ENCODE results near the gene KRT7.

KRT7 gene

GRCh38 chr12:52217223-52217622, 15.8 kb upstream of the KRT7 start:
- Histone ChIP-seq H2BK15ac (ENCODE audit: low read depth, poor library complexity, severe bottlenecking) (no peak overlapping the region), H3K4ac (ENCODE audit: low read depth in 1 of 2, low read length in 2 of 2) (no peak overlapping the region), H3K27ac (ENCODE audit: low read length, poor library complexity, severe bottlenecking) (peak overlapping the region; percentile 26), H3K4me1 (ENCODE audit: control insufficient read depth, insufficient read depth, low read depth, low read length) (peaks cover 43% of the 10 kb centered on the region), H3K18ac (ENCODE audit: low read depth in 1 of 2, low read length in 2 of 2) (no peak overlapping the region), H2BK120ac (ENCODE audit: low read depth, low read length) (no peak overlapping the region), H3K36me3 (ENCODE audit: control insufficient read depth in 1 of 2, insufficient read depth in 2 of 2, low read depth in 1 of 2, low read length in 2 of 2) (no peaks in the 10 kb centered on the region), H4K8ac (ENCODE audit: low read length) (no peak overlapping the region), H3K9me3 (ENCODE audit: control insufficient read depth, low read length) (no peaks in the 10 kb centered on the region), H3K4me2 (ENCODE audit: low read length, poor library complexity, severe bottlenecking) (no peak overlapping the region), H2AK5ac (ENCODE audit: low read length, severe bottlenecking) (no peak overlapping the region), H3K79me1 (replicated peaks; ENCODE audit: low read length, poor library complexity, severe bottlenecking) (no peaks in the 10 kb centered on the region), H3K23ac (ENCODE audit: low read length in 2 of 2) (no peak overlapping the region), H4K91ac (ENCODE audit: low read length) (no peak overlapping the region), H3K9ac (ENCODE audit: low read length) (no peak overlapping the region), H2AFZ (ENCODE audit: low read depth, low read length) (no peak overlapping the region), H3K14ac (ENCODE audit: low read length in 2 of 2) (no peak overlapping the region), H3K4me3 (ENCODE audit: insufficient read depth in 1 of 2, low read depth in 1 of 2, low read length in 2 of 2) (no peak overlapping the region), H3K27me3 (ENCODE audit: control insufficient read depth in 1 of 2, insufficient read depth in 1 of 2, low read length in 2 of 2) (peaks cover 0 to 34% of the 10 kb centered on the region in 2 experiments), H2BK12ac (ENCODE audit: low read length in 2 of 2) (no peak overlapping the region), H2BK5ac (ENCODE audit: low read depth, low read length, poor library complexity, severe bottlenecking) (no peak overlapping the region)
- WGBS: 34% methylated on average over 5 of the region's 5 CpGs
- DNase-seq: peak; percentile 53

- H3K14ac ChIP-seq (ENCODE audit: low read length in 2 of 2): no peak overlapping the region
- H3K4ac ChIP-seq (ENCODE audit: low read depth in 1 of 2, low read length in 2 of 2): no peak overlapping the region
- no peak overlapping the region for H3K9ac ChIP-seq (ENCODE audit: low read length)
- H2AFZ ChIP-seq (ENCODE audit: low read depth, low read length): no peak overlapping the region
- no peak overlapping the region for H3K4me2 ChIP-seq (ENCODE audit: low read length, poor library complexity, severe bottlenecking)
- WGBS: 95% methylated on average over 2 of the region's 4 CpGs
- no peak overlapping the region for H3K4me3 ChIP-seq (ENCODE audit: insufficient read depth in 1 of 2, low read depth in 1 of 2, low read length in 2 of 2)
- no peaks in the 10 kb centered on the region for H3K36me3 ChIP-seq (ENCODE audit: control insufficient read depth in 1 of 2, insufficient read depth in 2 of 2, low read depth in 1 of 2, low read length in 2 of 2)
- peaks cover 0 to 26% of the 10 kb centered on the region in 2 experiments for H3K27me3 ChIP-seq (ENCODE audit: control insufficient read depth in 1 of 2, insufficient read depth in 1 of 2, low read length in 2 of 2)
- no peak overlapping the region for H2BK5ac ChIP-seq (ENCODE audit: low read depth, low read length, poor library complexity, severe bottlenecking)
- H2BK120ac ChIP-seq (ENCODE audit: low read depth, low read length): no peak overlapping the region
- no peak for DNase-seq
- no peaks in the 10 kb centered on the region for H3K79me1 ChIP-seq (replicated peaks; ENCODE audit: low read length, poor library complexity, severe bottlenecking)
- no peaks in the 10 kb centered on the region for H3K9me3 ChIP-seq (ENCODE audit: control insufficient read depth, low read length)
- no peak overlapping the region for H3K18ac ChIP-seq (ENCODE audit: low read depth in 1 of 2, low read length in 2 of 2)
- no peak overlapping the region for H3K27ac ChIP-seq (ENCODE audit: low read length, poor library complexity, severe bottlenecking)
- H4K8ac ChIP-seq (ENCODE audit: low read length): no peak overlapping the region
- no peak overlapping the region for H2AK5ac ChIP-seq (ENCODE audit: low read length, severe bottlenecking)
- peaks cover 45% of the 10 kb centered on the region for H3K4me1 ChIP-seq (ENCODE audit: control insufficient read depth, insufficient read depth, low read depth, low read length)
- H2BK15ac ChIP-seq (ENCODE audit: low read depth, poor library complexity, severe bottlenecking): no peak overlapping the region
- no peak overlapping the region for H3K23ac ChIP-seq (ENCODE audit: low read length in 2 of 2)
- no peak overlapping the region for H4K91ac ChIP-seq (ENCODE audit: low read length)
- H2BK12ac ChIP-seq (ENCODE audit: low read length in 2 of 2): no peak overlapping the region
Measured at GRCh38 chr12:52218001-52218400, 15.0 kb upstream of the KRT7 start.

GRCh38 chr12:52220477-52220876, 12.6 kb upstream of the KRT7 start:
- peak overlapping the region; percentile 54 for H2BK15ac ChIP-seq (ENCODE audit: low read depth, poor library complexity, severe bottlenecking)
- H3K4me1 ChIP-seq (ENCODE audit: control insufficient read depth, insufficient read depth, low read depth, low read length): peaks cover 24% of the 10 kb centered on the region
- H3K23ac ChIP-seq (ENCODE audit: low read length in 2 of 2): no peak overlapping the region

GRCh38 chr12:52221070-52221781, 11.8 kb upstream of the KRT7 start:
- H3K27me3 ChIP-seq (ENCODE audit: control insufficient read depth in 1 of 2, insufficient read depth in 1 of 2, low read length in 2 of 2): peaks cover 0 to 3% of the 10 kb centered on the region in 2 experiments
- H3K79me1 ChIP-seq (replicated peaks; ENCODE audit: low read length, poor library complexity, severe bottlenecking): no peaks in the 10 kb centered on the region
- H3K4me2 ChIP-seq (ENCODE audit: low read length, poor library complexity, severe bottlenecking): no peak overlapping the region
- H3K14ac ChIP-seq (ENCODE audit: low read length in 2 of 2): no peak overlapping the region
- H4K91ac ChIP-seq (ENCODE audit: low read length): no peak overlapping the region
- 82% methylated on average over 2 of the region's 4 CpGs for WGBS
- no peak overlapping the region for H3K23ac ChIP-seq (ENCODE audit: low read length in 2 of 2)
- no peak overlapping the region for H2BK5ac ChIP-seq (ENCODE audit: low read depth, low read length, poor library complexity, severe bottlenecking)
- no peak overlapping the region for H3K27ac ChIP-seq (ENCODE audit: low read length, poor library complexity, severe bottlenecking)
- peaks cover 18% of the 10 kb centered on the region for H3K4me1 ChIP-seq (ENCODE audit: control insufficient read depth, insufficient read depth, low read depth, low read length)
- no peak overlapping the region for H3K4ac ChIP-seq (ENCODE audit: low read depth in 1 of 2, low read length in 2 of 2)
- H2BK15ac ChIP-seq (ENCODE audit: low read depth, poor library complexity, severe bottlenecking): no peak overlapping the region
- no peak overlapping the region for H2BK120ac ChIP-seq (ENCODE audit: low read depth, low read length)
- H2BK12ac ChIP-seq (ENCODE audit: low read length in 2 of 2): no peak overlapping the region
- no peak overlapping the region for H4K8ac ChIP-seq (ENCODE audit: low read length)
- H3K18ac ChIP-seq (ENCODE audit: low read depth in 1 of 2, low read length in 2 of 2): no peak overlapping the region
- H2AFZ ChIP-seq (ENCODE audit: low read depth, low read length): no peak overlapping the region
- no peak for DNase-seq
- no peak overlapping the region for H3K4me3 ChIP-seq (ENCODE audit: insufficient read depth in 1 of 2, low read depth in 1 of 2, low read length in 2 of 2)
- H3K36me3 ChIP-seq (ENCODE audit: control insufficient read depth in 1 of 2, insufficient read depth in 2 of 2, low read depth in 1 of 2, low read length in 2 of 2): no peaks in the 10 kb centered on the region
- H3K9me3 ChIP-seq (ENCODE audit: control insufficient read depth, low read length): peaks cover 7% of the 10 kb centered on the region
- no peak overlapping the region for H3K9ac ChIP-seq (ENCODE audit: low read length)
- H2AK5ac ChIP-seq (ENCODE audit: low read length, severe bottlenecking): no peak overlapping the region

More at GRCh38 chr12:52220477-52220876, 12.6 kb upstream of the KRT7 start:
- H3K79me1 ChIP-seq (replicated peaks; ENCODE audit: low read length, poor library complexity, severe bottlenecking): no peaks in the 10 kb centered on the region
- H3K4me3 ChIP-seq (ENCODE audit: insufficient read depth in 1 of 2, low read depth in 1 of 2, low read length in 2 of 2): no peak overlapping the region
- H3K27me3 ChIP-seq (ENCODE audit: control insufficient read depth in 1 of 2, insufficient read depth in 1 of 2, low read length in 2 of 2): peaks cover 0 to 10% of the 10 kb centered on the region in 2 experiments
- no peak overlapping the region for H2AK5ac ChIP-seq (ENCODE audit: low read length, severe bottlenecking)
- no peak overlapping the region for H3K14ac ChIP-seq (ENCODE audit: low read length in 2 of 2)
- H4K91ac ChIP-seq (ENCODE audit: low read length): no peak overlapping the region
- peaks cover 7% of the 10 kb centered on the region for H3K9me3 ChIP-seq (ENCODE audit: control insufficient read depth, low read length)
- no peak overlapping the region for H2BK5ac ChIP-seq (ENCODE audit: low read depth, low read length, poor library complexity, severe bottlenecking)
- H2BK12ac ChIP-seq (ENCODE audit: low read length in 2 of 2): no peak overlapping the region
- H3K4ac ChIP-seq (ENCODE audit: low read depth in 1 of 2, low read length in 2 of 2): no peak overlapping the region
- 95% methylated on average over 3 of the region's 3 CpGs for WGBS
- H3K27ac ChIP-seq (ENCODE audit: low read length, poor library complexity, severe bottlenecking): no peak overlapping the region
- no peak overlapping the region for H2BK120ac ChIP-seq (ENCODE audit: low read depth, low read length)
- H3K9ac ChIP-seq (ENCODE audit: low read length): no peak overlapping the region
- no peak overlapping the region for H3K18ac ChIP-seq (ENCODE audit: low read depth in 1 of 2, low read length in 2 of 2)
- H2AFZ ChIP-seq (ENCODE audit: low read depth, low read length): no peak overlapping the region
- H3K36me3 ChIP-seq (ENCODE audit: control insufficient read depth in 1 of 2, insufficient read depth in 2 of 2, low read depth in 1 of 2, low read length in 2 of 2): no peaks in the 10 kb centered on the region
- no peak for DNase-seq
- no peak overlapping the region for H3K4me2 ChIP-seq (ENCODE audit: low read length, poor library complexity, severe bottlenecking)
- H4K8ac ChIP-seq (ENCODE audit: low read length): no peak overlapping the region

All from mesenchymal stem cell (in vitro differentiated cells and primary cell).